Heart left ventricle (tissue), 16 donors: Measurements from ENCODE around the gene CACNA1C. TPM values are rescaled to one million over a fixed set of nuclear protein-coding genes. Genes with fewer than 3 reads are reported as not detected.

Experiments
- ATAC-seq, 4 donors: fragments of 200-7000 bp; cut with Tn5 transposase; one replicate each; pipeline ENCODE4 v1.9.1; 2020 to 2022; ENCODE audit warnings: moderate library complexity in 4 of 4, mild to moderate bottlenecking in 3 of 4, moderate number of reproducible peaks in 1 of 4
- DNase-seq, 5 donors: peaks; one replicate each; pipeline ENCODE4 v3.0.0-alpha.2; 2020
- H3K27ac ChIP-seq, 12 donors: fragments of 200-600 bp; sonication (generic) in 4 of 12; one replicate each; pipeline versions ENCODE4 v1.5.0 to v1.8.0; 2016 to 2022; ENCODE audit warnings: mild to moderate bottlenecking in 2 of 12
- H3K27me3 ChIP-seq, 9 donors: fragments of 200-600 bp; sonication (generic) in 2 of 9; one replicate each; pipeline versions ENCODE4 v1.5.1 to v1.8.0; 2016 to 2022; ENCODE audit warnings: mild to moderate bottlenecking in 3 of 9
- H3K36me3 ChIP-seq, 9 donors: fragments of 200-600 bp; sonication (generic) in 2 of 9; one replicate each; pipeline versions ENCODE4 v1.5.0 to v1.8.0; 2018 to 2022; ENCODE audit warnings: mild to moderate bottlenecking in 2 of 9
- H3K4me1 ChIP-seq, 12 donors: fragments of 200-600 bp; sonication (generic) in 4 of 12; one replicate each; pipeline versions ENCODE4 v1.5.0 to v1.8.0; 2016 to 2022; ENCODE audit warnings: mild to moderate bottlenecking in 3 of 12
- H3K4me3 ChIP-seq, 12 donors: fragments of 200-600 bp; sonication (generic) in 4 of 12; one replicate each; pipeline versions ENCODE4 v1.5.0 to v1.8.0; 2017 to 2022; ENCODE audit warnings: mild to moderate bottlenecking in 9 of 12, moderate library complexity in 4 of 12
- H3K9me3 ChIP-seq, 12 donors: fragments of 200-600 bp; sonication (generic) in 4 of 12; one replicate each; pipeline versions ENCODE4 v1.5.0 to v1.8.0; 2016 to 2022; ENCODE audit warnings: mild to moderate bottlenecking in 1 of 12
- CTCF ChIP-seq, 12 donors: fragments of 200-600 bp; sonication (generic) in 4 of 12; IDR thresholded peaks; one replicate each; pipeline versions ENCODE4 v1.5.0 to v1.8.0; 2018 to 2022; ENCODE audit warnings: antibody characterized with exemption in 12 of 12, mild to moderate bottlenecking in 5 of 12
- POLR2A ChIP-seq, 2 donors: fragments of 450-650 bp; IDR thresholded peaks; one replicate each; pipeline ENCODE4 v1.6.1; 2017; ENCODE audit warnings: antibody characterized with exemption in 2 of 2, mild to moderate bottlenecking in 2 of 2, moderate library complexity in 2 of 2
- WGBS, 4 donors: extraction: QIAGEN DNeasy Blood & Tissue Kit in 2 of 4; methylation state at CpG; one replicate each; pipeline versions ENCODE4 v1.1.5 to v1.1.7; 2013 to 2018; 5-methylcytosine and 5-hydroxymethylcytosine counted together
- intact Hi-C, 10 donors: fragments of 100-400 bp; cut with DNase I; formaldehyde crosslinking; loops; one replicate each; pipeline versions ENCODE4 v1.11.1 to v1.14.2; 2022
- polyA plus RNA-seq, 2 donors: library from polyadenylated mRNA; stranded (reverse); fragments of 200-250 nt; gene quantifications; one replicate each; pipeline ENCODE4 v1.2.3, GENCODE V29; 2013
- total RNA-seq, 9 donors: library from RNA; depleted of rRNA in 2 of 9; stranded (reverse); fragments of >200 nt in 2 of 9; fragmentation: NEBNext Ultra II Directional in 3 of 9; extraction: Animal tissue kit (Norgen Biotek cat#: 25700) in 3 of 9; gene quantifications; one replicate each; pipeline versions ENCODE4 v1.1.0 to v1.2.4, GENCODE V29; 2016 to 2023
- donor health status: ischemic (EF 13 %, LVEDD 7.1; RV severe dilation, severe dysfunction).
- donor health status: healthy with polysubstance abuse.
- donor health status: DM: no; HTN: yes; CAD: no.
- donor health status: DM: no; HTN: no; CAD: no.
- donor health status: ischemic (EF 25% LVEDD 6.9; RV normal size, moderate dysfunction).
- donor health status: ischemic (EF 25% LVEDD 5.7; RV mildly dilated, moderate dysfunction).
- donor health status: healthy.
- donor health status: DM: yes; HTN: yes; CAD: no.
- donor health status: ischemic (EF 35%, LVEDD 5.7; RV mildly dilated, moderate dysfunction).
- donor health status: nonischemic (EF 11% LVEDD 7.7; RV severe dilation, severe dysfunction).
- donor health status: DM: yes; HTN: yes; CAD: no.
- donor health status: PGD.
- donor health status: ischemic (EF 29% LVEDD 5.4; RV normal size, mild dysfunction).
- donor health status: nonischemic (EF 23%, LVEDD 6.1; RV moderate dilation, normal function).

CACNA1C gene
- total and polyA plus RNA-seq, 11 donors, result 41.9 to 196 (median 164) TPM

DNA sequence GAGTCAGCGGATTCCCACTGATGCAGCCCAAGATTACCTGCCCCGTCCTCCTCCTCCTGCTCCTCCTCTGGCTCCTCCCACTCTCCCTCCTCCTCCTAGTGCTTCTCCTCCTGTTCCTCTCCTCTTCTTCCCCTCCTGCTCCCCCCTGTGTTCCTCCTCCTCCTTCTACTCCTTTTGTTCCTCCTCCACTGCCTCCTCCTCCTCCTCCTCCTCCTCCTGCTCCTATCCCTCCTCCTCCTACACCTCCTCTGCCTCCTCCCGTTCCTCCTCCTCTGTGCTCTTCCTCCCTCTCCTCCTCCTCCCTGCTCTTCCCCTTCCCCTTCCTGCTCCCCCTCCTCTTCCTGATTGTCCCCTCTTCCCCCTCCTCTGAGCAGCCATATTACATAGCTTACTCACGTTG lies 141.3 kb downstream of the CACNA1C start:
- Histone ChIP-seq H3K9me3 (no peaks in the 10 kb centered on the region), H3K4me1 (peaks cover 0 to 60% (median 41%) of the 10 kb centered on the region in 12 donors), H3K4me3 (no peak overlapping the region), H3K27ac (peak overlapping the region in 11 of 12 donors; percentile 6 to 68 (median 55)), H3K27me3 (no peaks in the 10 kb centered on the region), H3K36me3 (peaks cover 0 to 5% (median 0%) of the 10 kb centered on the region in 9 donors)
- intact Hi-C loops, result loop anchor here in 1 of 10 donors (5.0 kb wide), 1 partner anchor 63 kb away; no protein-coding TSS in a partner anchor
- TF ChIP-seq POLR2A (IDR thresholded peaks at IDR 0.05), result no peak
- TF ChIP-seq CTCF (IDR thresholded peaks at IDR 0.05), result no peak
- ATAC-seq (no peak), DNase-seq (no peak)
- WGBS, 4 donors, result 33 to 49% (median 43%) methylated on average over 4 of the region's 4 CpGs

- H3K27ac ChIP-seq, result peak overlapping the region in 11 of 12 donors; percentile 6 to 68 (median 55)
- H3K9me3 ChIP-seq, result no peaks in the 10 kb centered on the region
- intact Hi-C loops, result loop anchor here in 1 of 10 donors (5.0 kb wide), 1 partner anchor 63 kb away; no protein-coding TSS in a partner anchor
- peaks cover 0 to 61% (median 41%) of the 10 kb centered on the region in 12 donors for H3K4me1 ChIP-seq
- DNase-seq (peak in 1 of 5 donors; percentile 48), ATAC-seq (peak in 3 of 4 donors; percentile 4 to 25 (median 16))
- no peak overlapping the region for H3K4me3 ChIP-seq
- no peak for TF ChIP-seq POLR2A (IDR thresholded peaks at IDR 0.05)
- TF ChIP-seq CTCF (IDR thresholded peaks at IDR 0.05), result no peak
- H3K27me3 ChIP-seq, result no peaks in the 10 kb centered on the region
- peaks cover 0 to 5% (median 0%) of the 10 kb centered on the region in 9 donors for H3K36me3 ChIP-seq
- WGBS, 4 donors, result 7 to 28% (median 12%) methylated on average over 4 of the region's 4 CpGs
Observed at GRCh38 chr12:2194571-2194970, 141.8 kb downstream of the CACNA1C start.

- peak in 2 of 4 donors; percentile 27 to 37 for ATAC-seq
- intact Hi-C loops, result no loop called here
- no peak overlapping the region for H3K4me3 ChIP-seq
- H3K9me3 ChIP-seq, result no peaks in the 10 kb centered on the region
- peaks cover 0 to 65% (median 41%) of the 10 kb centered on the region in 12 donors for H3K4me1 ChIP-seq
- 37 to 64% (median 46%) methylated on average over 5 of the region's 5 CpGs for WGBS, 4 donors
- peaks cover 0 to 5% (median 0%) of the 10 kb centered on the region in 9 donors for H3K36me3 ChIP-seq
- H3K27ac ChIP-seq, result peak overlapping the region; percentile 28 to 68 (median 53)
- peak in 1 of 5 donors; percentile 51 for DNase-seq
- no peaks in the 10 kb centered on the region for H3K27me3 ChIP-seq
- TF ChIP-seq POLR2A (IDR thresholded peaks at IDR 0.05) (no peak), CTCF (IDR thresholded peaks at IDR 0.05) (no peak)
Observed at GRCh38 chr12:2195085-2195484, 142.3 kb downstream of the CACNA1C start.

GRCh38 chr12:2198005-2198501 lies 145.3 kb downstream of the CACNA1C start:
- DNase-seq, result peak in 4 of 5 donors; percentile 34 to 66 (median 44)
- Histone ChIP-seq H3K4me3 (no peak overlapping the region), H3K27me3 (no peaks in the 10 kb centered on the region), H3K27ac (peak overlapping the region in 8 of 12 donors; percentile 22 to 55 (median 45)), H3K4me1 (peaks cover 0 to 68% (median 39%) of the 10 kb centered on the region in 12 donors), H3K9me3 (no peaks in the 10 kb centered on the region), H3K36me3 (peaks cover 0 to 3% (median 0%) of the 10 kb centered on the region in 9 donors)
- intact Hi-C loops, result no loop called here
- ATAC-seq, result peak; percentile 17 to 75 (median 66)
- TF ChIP-seq CTCF (IDR thresholded peaks at IDR 0.05), result no peak
- TF ChIP-seq POLR2A (IDR thresholded peaks at IDR 0.05), result no peak
- WGBS, 4 donors, result 28 to 39% (median 34%) methylated on average over 17 to 18 of the region's 18 CpGs
